Measurements from ENCODE around the gene PTMS. TPM values are rescaled to one million over a fixed set of nuclear protein-coding genes. Genes with fewer than 3 reads are reported as not detected.

The PTMS gene
- total RNA-seq, 1 experiment from 2014 or later, result 370 TPM

DNA sequence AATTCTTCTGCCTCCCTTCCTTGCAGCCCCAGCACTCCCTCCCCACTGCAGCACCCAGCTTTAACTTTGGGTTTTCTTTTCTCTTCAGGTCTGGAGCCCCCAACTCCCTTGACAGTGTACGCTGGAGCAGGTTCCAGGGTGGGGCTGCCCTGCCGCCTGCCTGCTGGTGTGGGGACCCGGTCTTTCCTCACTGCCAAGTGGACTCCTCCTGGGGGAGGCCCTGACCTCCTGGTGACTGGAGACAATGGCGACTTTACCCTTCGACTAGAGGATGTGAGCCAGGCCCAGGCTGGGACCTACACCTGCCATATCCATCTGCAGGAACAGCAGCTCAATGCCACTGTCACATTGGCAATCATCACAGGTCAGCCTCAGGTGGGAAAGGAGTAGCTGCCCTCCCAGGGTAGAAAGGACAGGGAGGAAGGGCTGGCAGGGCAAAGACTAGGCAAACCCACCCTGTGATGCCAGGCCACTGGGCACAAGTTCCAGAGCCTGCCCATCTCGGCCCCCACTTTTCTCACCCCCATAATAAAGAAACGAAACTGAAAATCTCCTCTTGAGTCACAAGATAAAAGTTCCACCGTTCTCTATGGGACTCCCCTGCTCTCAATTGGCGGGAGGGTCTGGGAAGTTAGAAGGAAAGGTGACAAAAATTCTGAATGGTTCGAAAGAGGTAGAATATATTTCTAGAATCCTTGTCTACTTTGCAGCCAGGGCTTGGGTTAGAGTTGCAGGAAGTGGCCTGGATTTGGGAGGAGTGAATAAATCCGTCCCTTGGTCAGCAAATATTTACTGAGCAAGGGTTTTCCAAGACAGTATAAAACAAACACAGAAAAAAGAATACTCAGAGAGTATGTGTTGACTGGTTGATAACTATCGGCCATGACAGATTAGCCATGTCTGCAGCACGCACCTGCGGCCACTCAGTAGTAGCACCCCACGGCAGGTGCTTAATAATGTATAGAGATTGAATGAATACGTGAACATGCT, 9.3 kb downstream of the PTMS start:
- Mint-ChIP-seq H3K36me3 (peaks cover 5% of the 10 kb centered on the region), H3K27ac (no peak overlapping the region)
- no peak for ATAC-seq

DNA sequence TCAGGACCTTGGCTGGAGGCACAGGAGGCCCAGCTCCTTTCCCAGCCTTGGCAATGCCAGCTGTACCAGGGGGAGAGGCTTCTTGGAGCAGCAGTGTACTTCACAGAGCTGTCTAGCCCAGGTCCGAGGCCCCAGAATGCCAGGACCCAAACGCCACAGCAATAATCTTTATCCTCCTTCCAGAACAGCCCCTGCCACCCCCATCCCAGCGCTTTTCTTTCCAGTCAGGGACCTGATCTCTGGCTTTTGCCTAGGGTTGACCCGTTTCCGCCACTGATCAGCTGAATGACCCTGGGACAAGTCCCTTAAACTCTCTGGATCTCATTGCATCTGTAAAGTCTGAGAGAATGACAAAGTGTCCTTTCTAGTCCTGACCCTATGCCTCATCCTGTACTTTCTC, 11.2 kb downstream of the PTMS start:
- no peak for DNase-seq (ENCODE audit: low spot score)
- no peak for ATAC-seq
- Mint-ChIP-seq H3K4me1 (peaks cover 41% of the 10 kb centered on the region), H3K27ac (no peak overlapping the region), H3K27me3 (ENCODE audit: low read depth) (peaks cover 56% of the 10 kb centered on the region), H3K36me3 (no peaks in the 10 kb centered on the region), H3K4me3 (peak overlapping the region; percentile 95; the same call in 1 of the 2 replicates), H3K9me3 (no peaks in the 10 kb centered on the region)
- no peak for TF ChIP-seq NFE2L1 (CRISPR knock-in tag; IDR thresholded peaks at IDR 0.05)
- TF ChIP-seq GRHL2 (CRISPR knock-in tag; IDR thresholded peaks at IDR 0.05; ENCODE audit: insufficient replicate concordance, severe bottlenecking), result no peak
- TF ChIP-seq NFYB (CRISPR knock-in tag; conservative IDR thresholded peaks at IDR 0.05; ENCODE audit: low read depth), result no peak
- POLR2A ChIA-PET, result interaction anchor here (0.8 to 2.9 kb wide), 3 partner anchors 11 to 51 kb away, joined by 3 to 22 read pairs (median 19); partner anchors contain the start of genes MLF2, P3H3 and PTMS
- CTCF ChIA-PET, result interaction anchor here (1.4 to 3.8 kb wide), 4 partner anchors 10 to 171 kb away, joined by 4 to 88 read pairs (median 27); partner anchors contain the start of genes MLF2 and PTMS

More for the DNA sequence above, 9.3 kb downstream of the PTMS start:
- ChIA-PET POLR2A (interaction anchor here (1.3 to 1.6 kb wide), 2 partner anchors 9 to 21 kb away, joined by 3 to 9 read pairs; partner anchors contain the start of gene PTMS), CTCF (interaction anchor here (0.7 to 10.5 kb wide), 5 partner anchors 9 to 155 kb away, joined by 3 to 110 read pairs (median 47); partner anchors contain the start of genes MLF2, P3H3 and PTMS)
- H3K27me3 Mint-ChIP-seq (ENCODE audit: low read depth), result peaks cover 66% of the 10 kb centered on the region
- TF ChIP-seq, protein P1, sequence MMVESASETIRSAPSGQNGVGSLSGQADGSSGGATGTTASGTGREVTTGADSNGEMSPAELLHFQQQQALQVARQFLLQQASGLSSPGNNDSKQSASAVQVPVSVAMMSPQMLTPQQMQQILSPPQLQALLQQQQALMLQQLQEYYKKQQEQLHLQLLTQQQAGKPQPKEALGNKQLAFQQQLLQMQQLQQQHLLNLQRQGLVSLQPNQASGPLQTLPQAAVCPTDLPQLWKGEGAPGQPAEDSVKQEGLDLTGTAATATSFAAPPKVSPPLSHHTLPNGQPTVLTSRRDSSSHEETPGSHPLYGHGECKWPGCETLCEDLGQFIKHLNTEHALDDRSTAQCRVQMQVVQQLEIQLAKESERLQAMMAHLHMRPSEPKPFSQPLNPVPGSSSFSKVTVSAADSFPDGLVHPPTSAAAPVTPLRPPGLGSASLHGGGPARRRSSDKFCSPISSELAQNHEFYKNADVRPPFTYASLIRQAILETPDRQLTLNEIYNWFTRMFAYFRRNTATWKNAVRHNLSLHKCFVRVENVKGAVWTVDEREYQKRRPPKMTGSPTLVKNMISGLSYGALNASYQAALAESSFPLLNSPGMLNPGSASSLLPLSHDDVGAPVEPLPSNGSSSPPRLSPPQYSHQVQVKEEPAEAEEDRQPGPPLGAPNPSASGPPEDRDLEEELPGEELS (CRISPR knock-in tag; IDR thresholded peaks at IDR 0.05), result no peak
- TF ChIP-seq, protein P2, sequence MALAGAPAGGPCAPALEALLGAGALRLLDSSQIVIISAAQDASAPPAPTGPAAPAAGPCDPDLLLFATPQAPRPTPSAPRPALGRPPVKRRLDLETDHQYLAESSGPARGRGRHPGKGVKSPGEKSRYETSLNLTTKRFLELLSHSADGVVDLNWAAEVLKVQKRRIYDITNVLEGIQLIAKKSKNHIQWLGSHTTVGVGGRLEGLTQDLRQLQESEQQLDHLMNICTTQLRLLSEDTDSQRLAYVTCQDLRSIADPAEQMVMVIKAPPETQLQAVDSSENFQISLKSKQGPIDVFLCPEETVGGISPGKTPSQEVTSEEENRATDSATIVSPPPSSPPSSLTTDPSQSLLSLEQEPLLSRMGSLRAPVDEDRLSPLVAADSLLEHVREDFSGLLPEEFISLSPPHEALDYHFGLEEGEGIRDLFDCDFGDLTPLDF (CRISPR knock-in tag; IDR thresholded peaks at IDR 0.05), result no peak
- TF ChIP-seq ATF1 (CRISPR knock-in tag; IDR thresholded peaks at IDR 0.05) (no peak), ZNF423 (CRISPR knock-in tag; IDR thresholded peaks at IDR 0.05) (no peak), JAZF1 (CRISPR knock-in tag; IDR thresholded peaks at IDR 0.05) (no peak)
- TF ChIP-seq, protein P3, sequence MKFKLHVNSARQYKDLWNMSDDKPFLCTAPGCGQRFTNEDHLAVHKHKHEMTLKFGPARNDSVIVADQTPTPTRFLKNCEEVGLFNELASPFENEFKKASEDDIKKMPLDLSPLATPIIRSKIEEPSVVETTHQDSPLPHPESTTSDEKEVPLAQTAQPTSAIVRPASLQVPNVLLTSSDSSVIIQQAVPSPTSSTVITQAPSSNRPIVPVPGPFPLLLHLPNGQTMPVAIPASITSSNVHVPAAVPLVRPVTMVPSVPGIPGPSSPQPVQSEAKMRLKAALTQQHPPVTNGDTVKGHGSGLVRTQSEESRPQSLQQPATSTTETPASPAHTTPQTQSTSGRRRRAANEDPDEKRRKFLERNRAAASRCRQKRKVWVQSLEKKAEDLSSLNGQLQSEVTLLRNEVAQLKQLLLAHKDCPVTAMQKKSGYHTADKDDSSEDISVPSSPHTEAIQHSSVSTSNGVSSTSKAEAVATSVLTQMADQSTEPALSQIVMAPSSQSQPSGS (CRISPR knock-in tag; IDR thresholded peaks at IDR 0.05; ENCODE audit: borderline replicate concordance, low read depth), result no peak
- TF ChIP-seq, protein P4, sequence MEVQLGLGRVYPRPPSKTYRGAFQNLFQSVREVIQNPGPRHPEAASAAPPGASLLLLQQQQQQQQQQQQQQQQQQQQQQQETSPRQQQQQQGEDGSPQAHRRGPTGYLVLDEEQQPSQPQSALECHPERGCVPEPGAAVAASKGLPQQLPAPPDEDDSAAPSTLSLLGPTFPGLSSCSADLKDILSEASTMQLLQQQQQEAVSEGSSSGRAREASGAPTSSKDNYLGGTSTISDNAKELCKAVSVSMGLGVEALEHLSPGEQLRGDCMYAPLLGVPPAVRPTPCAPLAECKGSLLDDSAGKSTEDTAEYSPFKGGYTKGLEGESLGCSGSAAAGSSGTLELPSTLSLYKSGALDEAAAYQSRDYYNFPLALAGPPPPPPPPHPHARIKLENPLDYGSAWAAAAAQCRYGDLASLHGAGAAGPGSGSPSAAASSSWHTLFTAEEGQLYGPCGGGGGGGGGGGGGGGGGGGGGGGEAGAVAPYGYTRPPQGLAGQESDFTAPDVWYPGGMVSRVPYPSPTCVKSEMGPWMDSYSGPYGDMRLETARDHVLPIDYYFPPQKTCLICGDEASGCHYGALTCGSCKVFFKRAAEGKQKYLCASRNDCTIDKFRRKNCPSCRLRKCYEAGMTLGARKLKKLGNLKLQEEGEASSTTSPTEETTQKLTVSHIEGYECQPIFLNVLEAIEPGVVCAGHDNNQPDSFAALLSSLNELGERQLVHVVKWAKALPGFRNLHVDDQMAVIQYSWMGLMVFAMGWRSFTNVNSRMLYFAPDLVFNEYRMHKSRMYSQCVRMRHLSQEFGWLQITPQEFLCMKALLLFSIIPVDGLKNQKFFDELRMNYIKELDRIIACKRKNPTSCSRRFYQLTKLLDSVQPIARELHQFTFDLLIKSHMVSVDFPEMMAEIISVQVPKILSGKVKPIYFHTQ (CRISPR knock-in tag; IDR thresholded peaks at IDR 0.05), result no peak
- H3K4me1 Mint-ChIP-seq, result peaks cover 56% of the 10 kb centered on the region
- no peaks in the 10 kb centered on the region for H3K9me3 Mint-ChIP-seq
- H3K4me3 Mint-ChIP-seq, result 0 out of 2 replicates have a peak overlapping the region, but pooled peaks have one; percentile 46
- no peak for DNase-seq (ENCODE audit: low spot score)

DNA sequence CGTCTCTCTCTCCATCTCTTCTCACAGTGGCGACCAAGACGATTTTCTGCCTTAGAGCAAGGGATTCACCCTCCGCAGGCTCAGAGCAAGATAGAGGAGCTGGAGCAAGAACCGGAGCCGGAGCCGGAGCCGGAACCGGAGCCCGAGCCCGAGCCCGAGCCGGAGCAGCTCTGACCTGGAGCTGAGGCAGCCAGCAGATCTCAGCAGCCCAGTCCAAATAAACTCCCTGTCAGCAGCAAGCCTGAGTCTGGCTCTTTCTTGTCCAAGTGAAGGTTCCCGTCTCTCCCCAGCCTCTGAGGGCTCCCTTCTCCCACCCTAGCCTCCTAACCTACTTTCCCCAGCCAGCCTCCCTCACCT, 12.0 kb downstream of the PTMS start:
- POLR2A ChIA-PET, result interaction anchor here (0.8 to 2.9 kb wide), 6 partner anchors 9 to 54 kb away, joined by 3 to 22 read pairs (median 4); partner anchors contain the start of genes COPS7A, MLF2, P3H3 and PTMS
- Mint-ChIP-seq H3K36me3 (no peaks in the 10 kb centered on the region), H3K27ac (0 out of 2 replicates have a peak overlapping the region, but pooled peaks have one; percentile 77), H3K9me3 (no peaks in the 10 kb centered on the region), H3K4me1 (peaks cover 33% of the 10 kb centered on the region), H3K27me3 (ENCODE audit: low read depth) (peaks cover 48% of the 10 kb centered on the region), H3K4me3 (peak overlapping the region; percentile 95)
- DNase-seq (ENCODE audit: low spot score) (peak; percentile 60), ATAC-seq (peak; percentile 35)
- TF ChIP-seq, protein P5, sequence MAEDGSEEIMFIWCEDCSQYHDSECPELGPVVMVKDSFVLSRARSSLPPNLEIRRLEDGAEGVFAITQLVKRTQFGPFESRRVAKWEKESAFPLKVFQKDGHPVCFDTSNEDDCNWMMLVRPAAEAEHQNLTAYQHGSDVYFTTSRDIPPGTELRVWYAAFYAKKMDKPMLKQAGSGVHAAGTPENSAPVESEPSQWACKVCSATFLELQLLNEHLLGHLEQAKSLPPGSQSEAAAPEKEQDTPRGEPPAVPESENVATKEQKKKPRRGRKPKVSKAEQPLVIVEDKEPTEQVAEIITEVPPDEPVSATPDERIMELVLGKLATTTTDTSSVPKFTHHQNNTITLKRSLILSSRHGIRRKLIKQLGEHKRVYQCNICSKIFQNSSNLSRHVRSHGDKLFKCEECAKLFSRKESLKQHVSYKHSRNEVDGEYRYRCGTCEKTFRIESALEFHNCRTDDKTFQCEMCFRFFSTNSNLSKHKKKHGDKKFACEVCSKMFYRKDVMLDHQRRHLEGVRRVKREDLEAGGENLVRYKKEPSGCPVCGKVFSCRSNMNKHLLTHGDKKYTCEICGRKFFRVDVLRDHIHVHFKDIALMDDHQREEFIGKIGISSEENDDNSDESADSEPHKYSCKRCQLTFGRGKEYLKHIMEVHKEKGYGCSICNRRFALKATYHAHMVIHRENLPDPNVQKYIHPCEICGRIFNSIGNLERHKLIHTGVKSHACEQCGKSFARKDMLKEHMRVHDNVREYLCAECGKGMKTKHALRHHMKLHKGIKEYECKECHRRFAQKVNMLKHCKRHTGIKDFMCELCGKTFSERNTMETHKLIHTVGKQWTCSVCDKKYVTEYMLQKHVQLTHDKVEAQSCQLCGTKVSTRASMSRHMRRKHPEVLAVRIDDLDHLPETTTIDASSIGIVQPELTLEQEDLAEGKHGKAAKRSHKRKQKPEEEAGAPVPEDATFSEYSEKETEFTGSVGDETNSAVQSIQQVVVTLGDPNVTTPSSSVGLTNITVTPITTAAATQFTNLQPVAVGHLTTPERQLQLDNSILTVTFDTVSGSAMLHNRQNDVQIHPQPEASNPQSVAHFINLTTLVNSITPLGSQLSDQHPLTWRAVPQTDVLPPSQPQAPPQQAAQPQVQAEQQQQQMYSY (CRISPR knock-in tag; IDR thresholded peaks at IDR 0.05), result peak; percentile 98
- TF ChIP-seq ESRRA (CRISPR knock-in tag; IDR thresholded peaks at IDR 0.05; ENCODE audit: borderline replicate concordance) (no peak), FOXJ3 (CRISPR knock-in tag; IDR thresholded peaks at IDR 0.05; ENCODE audit: borderline replicate concordance) (no peak)
- CTCF ChIA-PET, result interaction anchor here (0.6 to 3.8 kb wide), 14 partner anchors 11 to 182 kb away, joined by 3 to 88 read pairs (median 4); partner anchors contain the start of genes COPS7A, MLF2 and PTMS

All from WTC11 (cell line).